ENCODE results near the gene ZNF575.

Gene ZNF575, protein sequence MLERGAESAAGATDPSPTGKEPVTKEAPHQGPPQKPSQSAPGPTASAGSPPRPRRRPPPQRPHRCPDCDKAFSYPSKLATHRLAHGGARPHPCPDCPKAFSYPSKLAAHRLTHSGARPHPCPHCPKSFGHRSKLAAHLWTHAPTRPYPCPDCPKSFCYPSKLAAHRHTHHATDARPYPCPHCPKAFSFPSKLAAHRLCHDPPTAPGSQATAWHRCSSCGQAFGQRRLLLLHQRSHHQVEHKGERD

DNA sequence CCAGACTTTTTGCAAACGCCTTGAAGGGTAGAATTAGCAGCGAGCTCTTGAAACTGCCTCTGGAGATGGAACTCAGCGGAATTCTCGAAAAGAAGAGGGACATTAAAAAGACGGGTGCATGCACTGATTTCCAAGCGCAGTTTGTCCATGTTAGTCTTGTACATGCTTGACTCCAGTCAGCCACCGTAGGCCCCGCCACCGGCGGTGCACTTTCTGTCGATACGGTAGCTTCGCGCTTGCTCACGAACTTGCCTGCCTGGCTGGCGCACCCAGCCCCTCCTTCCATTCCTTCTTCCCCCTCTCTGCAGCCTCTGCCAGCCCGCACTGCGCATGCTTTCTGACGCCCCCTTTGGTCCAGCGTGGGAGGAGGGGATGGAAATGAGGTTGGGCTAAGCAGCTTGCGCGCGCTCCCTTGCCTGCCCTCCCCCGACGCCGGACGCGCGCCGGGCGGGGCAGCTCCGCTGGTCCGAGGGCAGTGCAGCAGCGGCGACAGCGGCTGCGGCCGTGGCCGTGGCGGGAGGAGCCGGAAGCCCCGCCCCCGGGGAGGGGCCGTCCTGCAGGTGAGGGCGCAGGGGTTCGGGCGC, at the start of gene ZNF575:
Gene ZNF575 (plus strand): TSS at position 227 of the 584 bp plus-strand sequence. CDS start 1,235 bp downstream, outside the sequence.
- DNase-seq: peak; percentile 98

DNA sequence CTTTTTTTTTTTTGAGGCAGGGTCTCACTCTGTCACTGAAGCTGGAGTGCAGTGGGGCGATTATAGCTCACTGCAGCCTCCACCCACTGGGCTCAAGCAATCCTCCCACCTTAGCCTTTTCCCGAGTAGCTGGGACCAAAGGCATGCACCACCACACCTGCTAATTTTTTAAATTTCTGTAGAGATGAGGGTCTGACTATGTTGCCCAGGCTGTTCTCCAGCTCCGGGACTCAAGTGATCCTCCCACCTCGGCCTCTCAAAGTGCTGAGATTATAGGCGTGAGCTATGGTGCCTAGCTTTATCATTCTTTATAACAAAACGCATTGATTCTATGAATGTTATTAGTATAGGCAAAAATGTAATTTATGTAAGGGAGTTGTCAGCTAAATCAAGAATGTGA, 49.7 kb upstream of the ZNF575 start:
- DNase-seq: no peak

- no peak for DNase-seq
Observed at GRCh38 chr19:43485951-43486350, 47.0 kb upstream of the ZNF575 start.

- DNase-seq: no peak
Observed at GRCh38 chr19:43486412-43486811, 46.6 kb upstream of the ZNF575 start.

- no peak for DNase-seq
Observed at GRCh38 chr19:43488179-43488578, 44.8 kb upstream of the ZNF575 start.

GRCh38 chr19:43489310-43489709, 43.7 kb upstream of the ZNF575 start:
- no peak for DNase-seq

DNA sequence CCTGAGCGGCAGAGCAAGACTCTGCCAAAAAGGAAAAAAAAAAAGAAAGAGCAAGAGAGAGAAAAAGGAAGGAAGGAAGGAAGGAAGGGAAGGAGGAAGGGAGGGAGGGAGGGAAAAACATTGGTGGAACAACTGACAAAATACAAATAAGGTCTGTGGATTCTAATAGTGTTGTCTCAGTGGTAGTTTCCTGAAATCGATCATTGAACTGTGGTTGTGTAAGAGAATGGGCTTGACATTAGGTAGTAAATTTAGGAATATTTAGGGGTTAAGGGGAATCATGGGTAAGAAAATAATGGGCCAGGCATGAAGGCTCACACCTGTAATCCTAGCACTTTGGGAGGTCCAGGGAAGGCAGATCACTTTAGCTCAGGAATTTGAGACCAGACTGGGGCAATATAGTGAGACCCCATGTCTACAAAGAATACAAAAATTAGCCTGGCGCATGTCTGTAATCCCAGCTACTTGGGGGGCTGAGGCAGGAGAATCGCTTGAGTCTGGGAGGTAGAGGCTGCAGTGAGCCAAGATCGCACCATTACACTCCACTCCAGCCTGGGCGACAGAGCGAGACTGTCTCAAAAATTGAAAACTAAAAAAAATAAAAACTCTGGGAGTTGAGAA, 42.9 kb upstream of the ZNF575 start:
- DNase-seq: no peak

DNA sequence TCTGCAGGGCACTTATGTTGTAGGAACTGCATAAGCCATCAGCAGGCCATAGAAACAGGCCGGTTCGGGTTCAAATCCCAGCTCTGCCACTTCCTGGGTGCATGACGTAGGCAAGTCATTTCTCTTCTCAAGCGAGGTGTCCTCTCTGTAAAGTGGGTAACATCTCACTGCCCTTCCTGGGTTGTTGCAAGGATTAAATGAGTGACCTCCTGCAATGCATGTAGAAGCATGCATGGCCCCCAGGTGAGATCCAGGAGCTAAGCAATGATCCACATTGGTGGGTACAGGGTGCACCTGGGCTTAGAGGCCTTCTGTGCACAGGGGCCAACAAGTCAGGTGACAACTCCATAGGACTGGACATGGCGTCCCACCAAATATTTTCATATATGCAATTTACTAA, 42.2 kb upstream of the ZNF575 start:
- DNase-seq: no peak

DNA sequence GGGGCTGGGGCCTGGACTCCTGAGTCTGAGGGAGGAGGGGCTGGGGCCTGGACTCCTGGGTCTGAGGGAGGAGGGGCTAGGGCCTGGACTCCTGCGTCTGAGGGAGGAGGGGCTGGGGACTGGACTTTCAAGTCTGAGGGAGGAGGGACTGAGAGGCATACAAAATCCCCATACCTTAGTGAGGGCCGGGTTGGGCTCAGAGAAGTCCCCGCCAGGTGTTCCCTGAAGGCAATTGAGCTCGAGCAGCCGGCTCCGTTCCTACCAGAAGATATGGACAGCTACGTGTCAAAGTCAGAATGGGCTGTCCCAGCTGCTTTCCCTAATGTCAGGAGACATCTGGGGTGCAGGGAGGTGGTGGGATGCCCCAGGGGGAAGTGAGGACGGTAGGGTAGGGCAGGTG, 37.9 kb upstream of the ZNF575 start:
- DNase-seq: no peak

- no peak for DNase-seq
Observed at GRCh38 chr19:43496960-43497359, 36.0 kb upstream of the ZNF575 start.

DNA sequence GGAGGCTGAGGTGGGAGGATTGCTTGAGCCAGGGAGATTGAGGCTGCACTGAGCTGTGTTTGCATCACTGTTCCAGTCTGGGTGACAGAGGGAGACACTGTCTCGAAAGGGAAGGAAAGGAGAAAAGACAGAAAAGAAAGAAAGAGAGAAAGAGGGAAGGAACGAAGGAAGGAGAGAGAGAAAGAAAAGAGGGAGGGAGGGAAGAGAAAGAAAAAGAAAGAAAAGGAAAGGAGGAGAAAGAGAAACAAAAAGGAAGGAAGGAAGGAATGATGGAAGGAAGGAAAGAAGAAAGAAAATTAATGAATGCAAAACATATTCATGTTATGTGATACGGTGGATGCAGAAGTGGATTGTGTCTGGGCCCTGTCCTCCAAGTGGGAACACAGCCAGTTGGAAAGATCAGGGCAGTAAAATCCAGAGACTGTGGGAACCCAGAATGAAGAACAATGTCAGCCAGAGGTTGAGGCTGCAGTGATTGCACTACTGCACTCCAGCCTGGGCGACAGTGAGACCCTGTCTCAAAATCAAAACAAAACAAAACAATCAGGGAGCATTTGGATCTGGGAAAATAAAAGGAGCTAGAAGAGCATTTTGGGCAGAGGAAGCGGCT, 34.6 kb upstream of the ZNF575 start:
- no peak for DNase-seq

DNA sequence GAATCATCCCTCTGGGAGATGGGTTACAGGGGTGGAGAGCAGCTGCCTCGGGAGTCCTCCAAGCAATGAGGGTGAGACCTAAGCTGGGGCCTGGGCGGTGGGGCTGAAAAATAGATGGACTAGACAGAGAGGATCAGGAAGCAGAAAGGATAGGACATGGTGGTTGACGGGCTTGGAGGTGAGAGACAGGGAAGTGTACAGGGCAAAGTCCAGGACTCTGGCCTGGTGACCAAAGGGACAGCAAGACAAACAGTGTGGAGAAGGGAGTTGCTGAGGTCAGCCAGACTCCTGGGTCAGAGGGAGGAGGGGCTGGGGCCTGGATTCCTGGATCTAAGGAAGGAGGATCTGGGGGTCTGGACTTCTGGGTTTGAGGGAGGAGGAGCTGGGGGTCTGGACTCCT, 33.9 kb upstream of the ZNF575 start:
- DNase-seq: no peak

DNA sequence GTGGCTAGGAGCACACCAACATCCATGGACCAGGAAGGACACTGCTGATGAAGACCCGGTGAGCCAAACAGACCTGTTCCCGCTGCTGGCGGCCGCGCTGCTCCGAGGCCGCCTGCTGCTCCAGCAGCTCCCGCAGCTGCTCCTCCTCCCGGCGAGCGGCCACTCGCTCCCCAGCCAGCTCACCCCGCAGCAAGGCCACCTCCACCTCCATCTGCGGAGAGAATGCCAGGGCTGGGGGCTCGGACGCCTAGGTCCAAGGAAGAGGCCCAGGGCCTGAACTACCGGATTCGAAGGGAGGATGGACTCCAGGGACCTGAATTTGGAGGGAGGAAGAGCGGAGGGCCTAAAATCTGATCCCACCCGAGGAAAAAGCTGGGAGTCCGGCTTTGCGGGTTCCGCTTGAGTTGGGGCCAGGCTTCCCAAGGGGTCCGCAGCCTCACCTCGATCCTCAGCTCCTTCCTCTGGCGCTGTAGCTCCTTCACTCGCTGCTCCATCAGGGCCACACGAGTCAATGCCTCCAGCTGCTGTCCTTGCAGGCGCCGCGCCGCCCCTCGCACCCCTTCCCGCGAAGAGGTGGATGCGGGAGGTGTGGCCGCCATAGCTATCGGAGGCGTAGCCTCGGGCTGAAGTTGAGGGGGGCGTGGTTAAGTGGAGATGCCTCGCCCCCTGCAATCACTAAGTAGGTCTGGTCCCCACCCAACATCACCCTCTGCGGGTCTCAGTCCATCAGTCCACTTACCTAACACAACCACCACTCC, 31.1 kb upstream of the ZNF575 start:
- DNase-seq: no peak

- DNase-seq: no peak
Observed at GRCh38 chr19:43502419-43502976, 30.5 kb upstream of the ZNF575 start.

GRCh38 chr19:43503501-43504425, 29.2 kb upstream of the ZNF575 start:
- peak; percentile 93 for DNase-seq

- peak; percentile 49 for DNase-seq
Observed at GRCh38 chr19:43504426-43505185, 28.4 kb upstream of the ZNF575 start, which contains the start of gene PHLDB3. Gene PHLDB3, minus strand, starts transcription at chr19:43504746. Its CDS starts 628 bp downstream, at chr19:43504118.

GRCh38 chr19:43505186-43505456, 27.9 kb upstream of the ZNF575 start:
- no peak for DNase-seq

GRCh38 chr19:43505941-43506340, 27.0 kb upstream of the ZNF575 start:
- no peak for DNase-seq

- DNase-seq: no peak
Observed at GRCh38 chr19:43506629-43507028, 26.4 kb upstream of the ZNF575 start.

DNA sequence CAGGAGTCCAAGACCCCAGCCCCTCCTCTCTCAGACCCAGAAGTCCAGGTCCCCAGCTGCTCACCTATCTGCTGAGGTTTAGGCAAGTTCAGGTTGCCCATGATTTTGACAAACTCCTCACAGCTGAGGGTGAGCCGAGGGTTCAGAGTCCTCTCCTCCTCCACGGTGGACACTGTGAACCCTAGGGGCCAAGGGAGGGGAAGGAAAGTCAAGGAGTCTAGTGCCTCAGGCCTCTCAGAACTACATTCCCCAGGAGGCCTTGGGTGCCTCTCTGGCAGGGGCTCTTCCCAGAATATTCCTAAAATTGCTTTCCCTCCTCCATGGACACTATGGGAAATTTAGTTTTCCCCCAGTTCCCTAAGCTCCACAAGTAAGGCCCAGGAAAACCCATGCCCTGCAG, 25.1 kb upstream of the ZNF575 start:
- no peak for DNase-seq

DNA sequence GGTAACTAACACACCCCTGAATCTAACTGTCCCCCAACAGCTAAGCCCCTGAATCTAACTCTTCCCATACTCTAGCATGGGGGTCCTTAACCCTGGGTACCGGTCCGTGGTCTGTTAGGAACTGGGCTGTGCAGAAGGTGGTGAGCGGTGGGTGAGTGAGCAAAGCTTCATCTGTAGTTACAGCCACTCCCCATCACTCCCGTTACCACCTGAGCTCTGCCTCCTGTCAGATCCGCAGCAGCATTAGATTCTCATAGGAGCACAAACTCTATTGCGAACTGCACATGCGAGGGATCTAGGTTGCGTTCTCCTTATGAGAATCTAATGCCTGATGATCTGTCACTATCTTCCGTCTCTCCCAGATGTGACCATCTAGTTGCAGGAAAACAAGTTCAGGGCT, 22.3 kb upstream of the ZNF575 start:
- no peak for DNase-seq
